HFF-Myc (cell line): ENCODE results near the gene PSTPIP2.
"Not testable (repeated sequence)": the region's sequence is repeated elsewhere in the genome, so short reads cannot be mapped to it uniquely, and the experiment has no call there.

ENCODE experiments used
- DNase-seq: peaks from one replicate; pipeline ENCODE4 v3.0.0-alpha.2; 2011; ENCODE audit warnings: low read depth; ENCODE audit errors: extremely low read depth
- H3K4me3 ChIP-seq: replicated peaks from 2 replicates; pipeline ENCODE4 v1.5.1; 2011; ENCODE audit warnings: low read depth, mild to moderate bottlenecking, control low read depth, low read length
- TF ChIP-seq, protein P1 (sequence below): IDR thresholded peaks from 2 replicates; pipeline ENCODE4 v1.5.1; 2012; ENCODE audit warnings: mild to moderate bottlenecking, low read depth, low read length, control low read depth; ENCODE audit errors: missing control alignments

The PSTPIP2 gene

DNA sequence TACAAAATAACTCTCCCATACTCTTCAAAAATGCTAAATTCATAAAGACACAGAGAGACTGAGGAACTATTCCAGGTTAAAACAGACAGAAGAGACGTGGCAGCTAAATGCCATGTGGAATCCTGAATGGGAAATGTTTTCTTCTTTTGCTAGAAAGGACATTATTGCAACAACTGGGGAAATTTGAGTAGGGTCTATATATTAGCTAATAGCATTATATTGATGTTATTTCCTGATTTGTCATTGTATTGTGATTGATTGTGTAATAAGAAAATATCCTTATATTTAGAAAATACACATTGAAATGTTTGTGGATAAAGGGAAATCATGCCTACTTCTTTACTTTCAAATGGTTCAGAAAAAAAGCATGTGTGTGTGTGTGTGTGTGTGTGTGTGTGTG, 23.4 kb downstream of the PSTPIP2 start:
- no peak overlapping the region for H3K4me3 ChIP-seq
- DNase-seq: no peak
- TF ChIP-seq, protein P1, sequence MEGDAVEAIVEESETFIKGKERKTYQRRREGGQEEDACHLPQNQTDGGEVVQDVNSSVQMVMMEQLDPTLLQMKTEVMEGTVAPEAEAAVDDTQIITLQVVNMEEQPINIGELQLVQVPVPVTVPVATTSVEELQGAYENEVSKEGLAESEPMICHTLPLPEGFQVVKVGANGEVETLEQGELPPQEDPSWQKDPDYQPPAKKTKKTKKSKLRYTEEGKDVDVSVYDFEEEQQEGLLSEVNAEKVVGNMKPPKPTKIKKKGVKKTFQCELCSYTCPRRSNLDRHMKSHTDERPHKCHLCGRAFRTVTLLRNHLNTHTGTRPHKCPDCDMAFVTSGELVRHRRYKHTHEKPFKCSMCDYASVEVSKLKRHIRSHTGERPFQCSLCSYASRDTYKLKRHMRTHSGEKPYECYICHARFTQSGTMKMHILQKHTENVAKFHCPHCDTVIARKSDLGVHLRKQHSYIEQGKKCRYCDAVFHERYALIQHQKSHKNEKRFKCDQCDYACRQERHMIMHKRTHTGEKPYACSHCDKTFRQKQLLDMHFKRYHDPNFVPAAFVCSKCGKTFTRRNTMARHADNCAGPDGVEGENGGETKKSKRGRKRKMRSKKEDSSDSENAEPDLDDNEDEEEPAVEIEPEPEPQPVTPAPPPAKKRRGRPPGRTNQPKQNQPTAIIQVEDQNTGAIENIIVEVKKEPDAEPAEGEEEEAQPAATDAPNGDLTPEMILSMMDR: no peak

DNA sequence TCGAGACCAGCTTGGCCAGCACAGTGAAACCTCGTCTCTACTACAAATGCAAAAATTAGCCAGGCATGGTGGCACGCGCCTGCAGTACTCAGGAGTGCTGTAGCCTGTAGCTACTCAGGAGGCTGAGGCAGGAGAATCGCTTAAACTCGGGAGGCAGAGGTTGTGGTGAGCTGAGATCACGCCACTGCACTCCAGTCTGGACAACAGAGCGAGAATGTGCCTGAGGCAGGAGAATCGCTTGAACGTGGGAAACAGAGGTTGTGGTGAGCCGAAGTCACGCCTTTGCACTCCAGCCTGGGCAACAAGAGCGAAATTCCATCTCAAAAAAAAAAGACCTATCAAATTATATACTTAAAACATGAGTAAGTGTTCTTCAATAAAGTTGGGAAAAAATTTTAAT, 24.7 kb downstream of the PSTPIP2 start:
- not testable (repeated sequence) for DNase-seq, H3K4me3 ChIP-seq

DNA sequence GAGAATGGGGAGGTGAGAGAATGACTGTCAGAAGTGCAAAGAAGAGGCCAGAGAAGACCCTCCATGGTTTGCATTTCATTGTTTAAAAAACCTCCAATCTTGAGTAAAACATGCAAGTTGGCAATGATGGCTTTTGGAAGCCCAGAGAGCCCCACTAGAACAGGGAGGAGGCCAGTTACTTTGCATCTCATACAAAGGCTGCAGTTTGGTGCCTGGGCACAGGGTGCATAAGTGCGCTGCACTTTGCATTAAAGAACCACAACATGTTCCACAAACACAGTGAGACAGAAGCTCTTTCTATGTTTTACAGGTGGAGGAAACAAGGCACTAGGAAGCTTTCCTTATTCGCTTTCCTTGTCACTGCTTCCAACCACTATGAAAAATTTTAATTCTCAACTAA, 25.4 kb downstream of the PSTPIP2 start:
- DNase-seq: no peak
- TF ChIP-seq, protein P1: no peak
- H3K4me3 ChIP-seq: no peak overlapping the region

DNA sequence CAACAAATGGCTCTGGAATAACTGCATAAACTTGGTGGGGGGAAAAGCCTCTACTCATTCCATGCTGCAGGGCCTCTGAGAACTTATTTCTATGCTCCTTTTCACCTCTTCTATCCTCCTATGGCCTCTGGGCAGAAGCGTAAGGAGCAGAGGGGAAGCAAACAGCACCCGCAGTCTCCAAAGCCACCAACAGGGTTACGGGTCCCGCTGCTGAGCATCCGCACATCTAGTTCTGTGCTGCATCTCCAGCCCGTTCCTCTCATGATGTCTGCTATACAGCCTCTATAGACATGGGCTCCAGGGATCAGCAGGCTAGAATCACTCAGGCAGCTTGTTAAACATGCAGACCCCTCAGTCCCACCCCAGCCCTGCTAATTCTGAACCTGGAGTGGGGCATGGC, 25.9 kb downstream of the PSTPIP2 start:
- no peak for DNase-seq
- TF ChIP-seq, protein P1: no peak

DNA sequence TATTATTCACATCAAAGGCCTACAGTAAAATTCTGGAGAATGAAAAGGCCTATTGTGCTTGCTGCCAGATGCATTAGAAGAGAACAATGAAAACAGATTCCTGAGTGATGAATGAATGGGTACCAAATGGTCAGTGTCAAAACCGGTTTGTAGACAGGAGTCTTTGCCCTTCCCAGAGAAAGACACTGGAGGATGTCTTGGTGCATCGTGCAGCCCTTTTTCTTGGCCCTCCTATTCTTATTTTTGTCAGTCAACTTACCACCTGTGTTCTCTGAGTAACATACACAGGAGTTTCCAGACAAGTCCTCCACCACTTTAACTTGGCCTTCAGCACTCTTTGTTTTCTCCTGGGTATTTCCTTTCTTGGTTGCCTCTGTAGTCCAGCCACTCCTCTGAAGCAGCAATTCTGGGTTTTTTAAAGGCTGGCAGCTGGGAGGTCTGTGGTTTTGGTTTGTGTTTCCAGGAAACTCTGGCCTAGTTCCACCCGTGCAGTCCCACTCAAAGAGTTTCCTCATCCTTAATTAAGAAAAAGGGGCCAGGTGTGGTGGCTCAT, 29.4 kb downstream of the PSTPIP2 start:
- no peak overlapping the region for H3K4me3 ChIP-seq
- DNase-seq: no peak
- TF ChIP-seq, protein P1: no peak

More for the DNA sequence above, 25.9 kb downstream of the PSTPIP2 start:
- H3K4me3 ChIP-seq: no peak overlapping the region

DNA sequence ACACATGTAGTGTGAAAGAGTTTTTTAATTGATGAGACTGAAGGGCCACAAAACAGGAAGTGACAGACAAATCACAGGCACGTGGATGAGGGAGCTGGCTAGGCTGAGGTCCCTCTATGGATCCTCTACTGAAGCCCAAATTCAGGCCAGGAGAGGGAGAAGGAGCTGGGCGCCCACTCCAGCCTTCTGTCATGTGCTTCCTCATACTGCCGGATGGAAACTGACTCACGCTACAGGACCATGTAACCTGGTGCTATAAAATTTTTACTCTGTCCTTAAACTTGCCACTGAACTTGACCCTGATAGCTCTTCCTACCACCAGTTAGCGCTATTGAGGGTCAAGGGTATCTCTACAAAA, 31.3 kb downstream of the PSTPIP2 start:
- DNase-seq: no peak
- H3K4me3 ChIP-seq: no peak overlapping the region
- TF ChIP-seq, protein P1: no peak

DNA sequence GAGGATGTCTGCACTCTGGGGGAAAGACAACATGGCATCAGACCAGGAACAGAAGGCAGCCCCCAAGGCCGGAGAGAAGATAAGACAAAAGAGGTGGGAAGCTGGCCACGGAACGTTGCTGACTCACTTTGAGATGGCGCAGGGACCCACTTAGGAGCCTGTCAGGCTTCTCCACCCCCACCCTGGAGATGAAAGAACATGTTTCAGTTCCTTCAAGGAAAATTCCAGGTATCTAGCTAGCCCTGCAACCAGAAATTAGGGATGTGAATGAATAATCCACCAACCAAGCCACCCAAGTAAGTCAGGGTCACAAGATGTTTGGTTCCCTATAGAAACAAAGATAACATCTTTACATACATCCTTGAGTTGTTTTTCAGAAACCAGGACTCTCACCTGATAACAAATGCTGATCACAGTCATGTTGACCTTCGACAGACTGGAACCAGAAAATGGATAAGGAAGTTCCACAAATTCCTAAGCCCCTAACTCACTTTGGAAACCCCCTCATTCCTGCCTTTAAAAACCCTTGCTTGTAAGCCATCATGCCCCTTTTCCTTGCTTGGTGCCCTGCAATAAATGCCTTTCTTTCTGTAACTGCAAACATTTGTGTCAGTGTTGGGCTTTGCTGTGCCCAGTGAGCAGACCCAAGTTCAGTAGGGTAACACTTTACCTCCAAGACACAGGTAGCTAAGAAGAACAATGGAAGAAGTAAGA, 31.9 kb downstream of the PSTPIP2 start:
- DNase-seq: no peak
- TF ChIP-seq, protein P1: no peak
- H3K4me3 ChIP-seq: no peak overlapping the region
